ENCODE results near the gene CAMK2B.

Gene CAMK2B

GRCh38 chr7:44225566-44226395, 99.6 kb downstream of the CAMK2B start:
- H3K27ac ChIP-seq (ENCODE audit: insufficient read depth, low read depth, low read length, poor library complexity, severe bottlenecking): no peak overlapping the region
- peaks cover 26% of the 10 kb centered on the region for H3K4me1 ChIP-seq (ENCODE audit: control insufficient read depth, insufficient read depth, low read length)
- H3K27me3 ChIP-seq (ENCODE audit: control insufficient read depth, insufficient read depth, low read length, poor library complexity, severe bottlenecking): no peaks in the 10 kb centered on the region
- H3K36me3 ChIP-seq (ENCODE audit: control insufficient read depth, insufficient read depth, low read length): no peaks in the 10 kb centered on the region
- H3K4me3 ChIP-seq (ENCODE audit: insufficient read depth, low read depth, low read length): no peak overlapping the region
- whole genome bisulfite sequencing, 2 experiments: 87 to 90% methylated on average over 26 of the region's 26 CpGs
- H3K9me3 ChIP-seq (ENCODE audit: control insufficient read depth, low read length): no peaks in the 10 kb centered on the region

GRCh38 chr7:44224974-44225565, 100.3 kb downstream of the CAMK2B start:
- Histone ChIP-seq H3K4me3 (ENCODE audit: insufficient read depth, low read depth, low read length) (no peak overlapping the region), H3K27me3 (ENCODE audit: control insufficient read depth, insufficient read depth, low read length, poor library complexity, severe bottlenecking) (no peaks in the 10 kb centered on the region), H3K4me1 (ENCODE audit: control insufficient read depth, insufficient read depth, low read length) (peaks cover 26% of the 10 kb centered on the region), H3K27ac (ENCODE audit: insufficient read depth, low read depth, low read length, poor library complexity, severe bottlenecking) (no peak overlapping the region), H3K36me3 (ENCODE audit: control insufficient read depth, insufficient read depth, low read length) (no peaks in the 10 kb centered on the region), H3K9me3 (ENCODE audit: control insufficient read depth, low read length) (no peaks in the 10 kb centered on the region)
- 83 to 85% methylated on average over 10 of the region's 10 CpGs for WGBS, 2 experiments

DNA sequence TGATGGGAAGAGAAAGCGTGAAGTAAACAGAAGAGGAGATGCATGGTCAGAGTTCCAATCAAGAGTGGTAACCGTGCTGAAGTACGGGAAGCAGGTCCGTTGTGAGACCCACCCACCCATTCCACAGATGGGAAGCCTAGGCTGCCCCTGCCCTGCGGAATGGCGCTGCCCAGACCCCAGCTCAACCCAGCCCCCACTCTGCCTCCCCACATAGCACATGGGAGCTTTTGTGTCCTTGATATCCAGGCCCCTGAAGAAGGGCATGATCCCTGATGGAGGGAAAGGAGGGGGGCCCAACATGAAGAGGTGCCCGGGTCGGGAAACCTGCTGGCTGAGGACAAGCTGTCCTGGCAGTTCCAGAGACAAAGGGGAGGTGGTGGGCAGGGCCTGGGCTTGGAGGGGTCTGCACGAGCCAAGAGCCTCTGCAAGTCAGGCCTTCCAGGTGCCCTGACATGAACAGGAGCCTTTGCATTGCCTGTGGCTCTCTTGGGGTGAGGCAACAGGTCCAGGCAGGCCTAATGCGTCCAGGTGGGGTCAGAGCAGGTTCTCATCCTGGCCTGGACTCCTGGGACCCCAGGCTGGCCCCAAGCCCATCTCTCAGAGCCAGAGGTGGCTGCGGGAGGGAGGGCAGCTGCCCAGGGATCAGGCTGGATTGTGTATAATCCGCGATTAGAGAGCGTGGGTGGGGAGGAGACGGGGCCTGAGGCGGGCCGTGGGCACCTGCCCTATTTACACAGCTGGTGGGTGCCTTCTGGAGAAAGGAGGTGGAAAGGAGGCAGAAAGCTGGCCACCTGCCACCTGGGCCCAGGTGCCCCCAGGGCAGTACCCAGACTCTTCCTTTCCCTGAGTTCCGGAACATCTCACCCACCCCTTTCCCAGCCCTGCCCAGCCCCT, 101.1 kb downstream of the CAMK2B start:
- 75 to 77% methylated on average over 18 of the region's 18 CpGs for WGBS, 2 experiments
- H3K4me1 ChIP-seq (ENCODE audit: control insufficient read depth, insufficient read depth, low read length): peaks cover 26% of the 10 kb centered on the region
- no peak overlapping the region for H3K4me3 ChIP-seq (ENCODE audit: insufficient read depth, low read depth, low read length)
- H3K9me3 ChIP-seq (ENCODE audit: control insufficient read depth, low read length): no peaks in the 10 kb centered on the region
- no peak overlapping the region for H3K27ac ChIP-seq (ENCODE audit: insufficient read depth, low read depth, low read length, poor library complexity, severe bottlenecking)
- no peaks in the 10 kb centered on the region for H3K36me3 ChIP-seq (ENCODE audit: control insufficient read depth, insufficient read depth, low read length)
- no peaks in the 10 kb centered on the region for H3K27me3 ChIP-seq (ENCODE audit: control insufficient read depth, insufficient read depth, low read length, poor library complexity, severe bottlenecking)

GRCh38 chr7:44223362-44224079, 101.9 kb downstream of the CAMK2B start:
- no peaks in the 10 kb centered on the region for H3K36me3 ChIP-seq (ENCODE audit: control insufficient read depth, insufficient read depth, low read length)
- no peak overlapping the region for H3K4me3 ChIP-seq (ENCODE audit: insufficient read depth, low read depth, low read length)
- H3K27me3 ChIP-seq (ENCODE audit: control insufficient read depth, insufficient read depth, low read length, poor library complexity, severe bottlenecking): no peaks in the 10 kb centered on the region
- peaks cover 26% of the 10 kb centered on the region for H3K4me1 ChIP-seq (ENCODE audit: control insufficient read depth, insufficient read depth, low read length)
- WGBS, 2 experiments: 57 to 63% methylated on average over 5 of the region's 5 CpGs
- H3K9me3 ChIP-seq (ENCODE audit: control insufficient read depth, low read length): no peaks in the 10 kb centered on the region
- H3K27ac ChIP-seq (ENCODE audit: insufficient read depth, low read depth, low read length, poor library complexity, severe bottlenecking): no peak overlapping the region

DNA sequence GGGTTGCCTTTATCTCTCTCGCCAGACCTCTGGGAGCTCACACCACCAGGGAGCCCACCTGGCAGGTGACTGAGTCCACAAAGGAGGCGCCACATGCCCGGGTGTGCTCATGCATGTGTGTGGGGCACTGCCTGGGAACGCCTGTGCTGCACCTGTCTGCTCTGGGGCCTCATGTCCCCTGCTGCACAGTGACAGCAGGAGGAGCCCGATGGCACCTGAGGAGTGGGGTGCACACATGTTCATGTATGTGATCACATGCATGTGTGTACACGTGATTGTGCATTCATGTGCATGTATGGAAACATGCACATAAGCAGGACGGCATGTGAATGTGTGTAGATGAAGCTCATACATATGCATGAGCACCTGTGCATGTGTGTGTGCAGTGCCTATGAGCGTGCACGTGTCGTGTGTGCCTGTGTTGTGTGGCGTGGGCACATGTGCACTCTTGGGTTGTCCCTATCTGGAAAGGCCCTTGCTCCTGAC, 102.6 kb downstream of the CAMK2B start:
- Histone ChIP-seq H3K27me3 (ENCODE audit: control insufficient read depth, insufficient read depth, low read length, poor library complexity, severe bottlenecking) (no peaks in the 10 kb centered on the region), H3K36me3 (ENCODE audit: control insufficient read depth, insufficient read depth, low read length) (no peaks in the 10 kb centered on the region), H3K9me3 (ENCODE audit: control insufficient read depth, low read length) (no peaks in the 10 kb centered on the region), H3K4me1 (ENCODE audit: control insufficient read depth, insufficient read depth, low read length) (peaks cover 30% of the 10 kb centered on the region), H3K27ac (ENCODE audit: insufficient read depth, low read depth, low read length, poor library complexity, severe bottlenecking) (no peak overlapping the region), H3K4me3 (ENCODE audit: insufficient read depth, low read depth, low read length) (no peak overlapping the region)
- 93 to 97% methylated on average over 11 of the region's 11 CpGs for WGBS, 2 experiments

- H3K36me3 ChIP-seq (ENCODE audit: control insufficient read depth, insufficient read depth, low read length): no peaks in the 10 kb centered on the region
- no peak overlapping the region for H3K27ac ChIP-seq (ENCODE audit: insufficient read depth, low read depth, low read length, poor library complexity, severe bottlenecking)
- H3K9me3 ChIP-seq (ENCODE audit: control insufficient read depth, low read length): no peaks in the 10 kb centered on the region
- WGBS, 2 experiments: 92 to 93% methylated on average over 11 of the region's 11 CpGs
- H3K4me1 ChIP-seq (ENCODE audit: control insufficient read depth, insufficient read depth, low read length): peaks cover 36% of the 10 kb centered on the region
- no peaks in the 10 kb centered on the region for H3K27me3 ChIP-seq (ENCODE audit: control insufficient read depth, insufficient read depth, low read length, poor library complexity, severe bottlenecking)
- H3K4me3 ChIP-seq (ENCODE audit: insufficient read depth, low read depth, low read length): no peak overlapping the region
Measured at GRCh38 chr7:44222074-44222473, 103.3 kb downstream of the CAMK2B start.

DNA sequence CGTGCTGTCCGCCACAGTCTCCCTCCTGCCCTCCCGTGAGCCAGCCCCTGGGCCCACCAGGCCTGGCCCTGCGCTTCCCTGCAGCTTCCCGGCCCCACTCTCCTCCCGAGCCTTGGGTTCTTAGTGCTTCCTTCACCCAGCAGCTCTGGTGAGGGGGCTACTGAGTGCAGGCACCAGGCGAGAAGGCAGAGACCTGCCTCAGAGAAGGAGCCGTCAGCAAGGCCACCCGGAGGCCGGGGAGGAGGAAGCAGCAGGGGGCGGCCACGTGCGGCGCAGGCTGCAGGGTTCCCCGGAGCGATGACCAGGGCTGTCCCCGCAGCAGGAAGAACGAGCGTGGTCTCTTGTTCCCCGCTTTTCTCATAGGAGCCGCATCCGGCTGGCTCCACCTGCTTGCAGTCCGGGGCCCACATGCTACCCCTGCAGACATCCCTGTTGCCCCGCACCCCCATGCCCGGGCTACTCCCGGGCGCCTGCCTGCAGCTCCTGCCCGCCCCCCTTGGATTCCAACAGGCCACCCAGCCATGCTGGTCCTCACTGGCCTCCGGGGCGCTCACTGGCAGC, 104.1 kb downstream of the CAMK2B start:
- Histone ChIP-seq H3K4me1 (ENCODE audit: control insufficient read depth, insufficient read depth, low read length) (peaks cover 41% of the 10 kb centered on the region), H3K4me3 (ENCODE audit: insufficient read depth, low read depth, low read length) (no peak overlapping the region), H3K27ac (ENCODE audit: insufficient read depth, low read depth, low read length, poor library complexity, severe bottlenecking) (no peak overlapping the region), H3K36me3 (ENCODE audit: control insufficient read depth, insufficient read depth, low read length) (no peaks in the 10 kb centered on the region), H3K27me3 (ENCODE audit: control insufficient read depth, insufficient read depth, low read length, poor library complexity, severe bottlenecking) (no peaks in the 10 kb centered on the region), H3K9me3 (ENCODE audit: control insufficient read depth, low read length) (no peaks in the 10 kb centered on the region)
- WGBS, 2 experiments: 76 to 79% methylated on average over 30 of the region's 30 CpGs

- H3K36me3 ChIP-seq (ENCODE audit: control insufficient read depth, insufficient read depth, low read length): no peaks in the 10 kb centered on the region
Measured at GRCh38 chr7:44220358-44221112, 104.9 kb downstream of the CAMK2B start.

GRCh38 chr7:44220046-44220357, 105.4 kb downstream of the CAMK2B start:
- no peaks in the 10 kb centered on the region for H3K36me3 ChIP-seq (ENCODE audit: control insufficient read depth, insufficient read depth, low read length)
- no peaks in the 10 kb centered on the region for H3K9me3 ChIP-seq (ENCODE audit: control insufficient read depth, low read length)
- WGBS, 2 experiments: 88 to 91% methylated on average over 26 of the region's 26 CpGs
- peaks cover 47% of the 10 kb centered on the region for H3K4me1 ChIP-seq (ENCODE audit: control insufficient read depth, insufficient read depth, low read length)
- no peak overlapping the region for H3K4me3 ChIP-seq (ENCODE audit: insufficient read depth, low read depth, low read length)
- H3K27ac ChIP-seq (ENCODE audit: insufficient read depth, low read depth, low read length, poor library complexity, severe bottlenecking): no peak overlapping the region
- H3K27me3 ChIP-seq (ENCODE audit: control insufficient read depth, insufficient read depth, low read length, poor library complexity, severe bottlenecking): no peaks in the 10 kb centered on the region

More at GRCh38 chr7:44220358-44221112, 104.9 kb downstream of the CAMK2B start:
- no peak overlapping the region for H3K4me3 ChIP-seq (ENCODE audit: insufficient read depth, low read depth, low read length)
- H3K9me3 ChIP-seq (ENCODE audit: control insufficient read depth, low read length): no peaks in the 10 kb centered on the region
- WGBS, 2 experiments: 93 to 96% methylated on average over 24 of the region's 24 CpGs
- H3K27ac ChIP-seq (ENCODE audit: insufficient read depth, low read depth, low read length, poor library complexity, severe bottlenecking): no peak overlapping the region
- peaks cover 48% of the 10 kb centered on the region for H3K4me1 ChIP-seq (ENCODE audit: control insufficient read depth, insufficient read depth, low read length)
- H3K27me3 ChIP-seq (ENCODE audit: control insufficient read depth, insufficient read depth, low read length, poor library complexity, severe bottlenecking): no peaks in the 10 kb centered on the region
